Measurements from ENCODE around the gene RPS3.

Gene RPS3

DNA sequence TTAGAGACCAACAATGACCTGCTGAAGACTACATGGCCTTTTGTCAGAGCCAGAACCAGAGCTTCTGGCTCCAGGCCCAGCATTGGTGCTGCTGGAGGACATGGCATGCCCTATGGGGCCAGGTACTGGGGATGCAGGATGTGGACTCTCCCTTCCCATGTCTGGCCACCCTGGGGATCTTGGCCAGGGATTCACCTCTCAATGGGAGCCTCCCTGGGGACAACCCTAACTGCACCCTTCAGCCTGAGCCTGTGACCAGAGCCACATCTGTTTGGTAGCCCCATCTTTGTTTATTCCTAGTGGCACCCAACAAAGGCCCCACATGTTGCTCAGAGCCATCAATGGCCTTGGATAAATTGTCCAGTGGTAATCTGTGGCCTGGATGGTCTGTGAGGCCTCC is 27.9 kb downstream of the RPS3 start:
- TF ChIP-seq, protein P1, sequence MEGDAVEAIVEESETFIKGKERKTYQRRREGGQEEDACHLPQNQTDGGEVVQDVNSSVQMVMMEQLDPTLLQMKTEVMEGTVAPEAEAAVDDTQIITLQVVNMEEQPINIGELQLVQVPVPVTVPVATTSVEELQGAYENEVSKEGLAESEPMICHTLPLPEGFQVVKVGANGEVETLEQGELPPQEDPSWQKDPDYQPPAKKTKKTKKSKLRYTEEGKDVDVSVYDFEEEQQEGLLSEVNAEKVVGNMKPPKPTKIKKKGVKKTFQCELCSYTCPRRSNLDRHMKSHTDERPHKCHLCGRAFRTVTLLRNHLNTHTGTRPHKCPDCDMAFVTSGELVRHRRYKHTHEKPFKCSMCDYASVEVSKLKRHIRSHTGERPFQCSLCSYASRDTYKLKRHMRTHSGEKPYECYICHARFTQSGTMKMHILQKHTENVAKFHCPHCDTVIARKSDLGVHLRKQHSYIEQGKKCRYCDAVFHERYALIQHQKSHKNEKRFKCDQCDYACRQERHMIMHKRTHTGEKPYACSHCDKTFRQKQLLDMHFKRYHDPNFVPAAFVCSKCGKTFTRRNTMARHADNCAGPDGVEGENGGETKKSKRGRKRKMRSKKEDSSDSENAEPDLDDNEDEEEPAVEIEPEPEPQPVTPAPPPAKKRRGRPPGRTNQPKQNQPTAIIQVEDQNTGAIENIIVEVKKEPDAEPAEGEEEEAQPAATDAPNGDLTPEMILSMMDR (conservative IDR thresholded peaks at IDR 0.05; ENCODE audit: low read depth, low read length) = no peak
- H3K4me3 ChIP-seq (ENCODE audit: low read depth, low read length) = no peak overlapping the region
- no peak for DNase-seq (ENCODE audit: low read depth)

DNA sequence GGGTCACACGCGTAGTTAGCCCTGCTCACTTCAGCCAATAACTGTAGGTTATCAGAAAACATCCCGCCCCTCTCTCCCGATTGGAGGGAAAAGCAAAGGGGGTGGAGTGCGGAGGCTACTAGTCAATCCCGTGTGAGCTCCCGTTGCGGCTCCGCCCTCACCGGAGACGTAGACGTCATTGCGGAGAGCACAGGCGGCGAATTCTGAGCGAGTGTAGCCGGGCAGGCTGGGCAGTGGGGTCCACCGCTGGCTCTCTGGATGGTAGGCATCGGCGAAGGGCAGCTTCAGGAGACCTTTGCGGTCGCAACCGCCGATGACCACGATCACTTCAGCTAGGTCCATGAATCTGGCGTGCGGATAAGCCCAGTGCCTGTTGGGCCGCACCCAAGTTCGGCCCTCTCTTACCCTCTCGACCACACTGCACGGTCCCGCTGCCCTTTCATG is 29.0 kb downstream of the RPS3 start:
- peak; percentile 96 for DNase-seq (ENCODE audit: low read depth)
- H3K4me3 ChIP-seq (ENCODE audit: low read depth, low read length) = peak overlapping the region; percentile 63
- TF ChIP-seq, protein P1 (conservative IDR thresholded peaks at IDR 0.05; ENCODE audit: low read depth, low read length) = no peak

DNA sequence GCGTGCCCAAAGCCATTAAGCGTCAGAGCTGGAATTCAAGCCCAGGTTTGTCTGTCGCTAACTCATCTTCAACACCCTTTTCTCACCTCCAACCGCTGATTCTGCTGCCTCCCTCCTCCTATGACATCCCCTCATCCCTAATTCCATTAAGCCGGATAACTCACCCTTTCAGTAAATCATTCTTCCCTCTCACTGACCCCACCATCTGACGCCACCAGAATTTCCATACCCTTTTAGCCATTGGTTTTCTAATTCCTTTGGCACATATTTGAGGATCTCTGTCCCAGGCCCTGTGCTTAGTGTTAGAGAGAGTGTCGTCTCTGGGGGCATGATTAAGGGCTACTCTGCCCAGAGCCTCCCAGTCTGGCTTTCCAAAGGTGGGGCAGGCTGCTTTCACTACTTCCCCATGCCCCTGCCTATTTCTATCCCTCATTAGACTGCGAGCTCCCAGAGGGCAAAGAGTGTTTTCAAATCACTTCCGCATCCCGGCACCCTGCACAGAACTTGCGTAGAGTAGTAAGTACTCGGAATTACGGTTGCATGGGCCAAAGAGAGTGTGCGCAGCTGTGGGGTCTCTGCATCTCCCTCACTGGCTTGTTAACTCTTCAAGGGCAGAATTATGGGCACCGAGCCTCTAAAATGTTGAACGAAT is 29.8 kb downstream of the RPS3 start:
- no peak for DNase-seq (ENCODE audit: low read depth)
- no peak overlapping the region for H3K4me3 ChIP-seq (ENCODE audit: low read depth, low read length)
- TF ChIP-seq, protein P1 (conservative IDR thresholded peaks at IDR 0.05; ENCODE audit: low read depth, low read length) = no peak

DNA sequence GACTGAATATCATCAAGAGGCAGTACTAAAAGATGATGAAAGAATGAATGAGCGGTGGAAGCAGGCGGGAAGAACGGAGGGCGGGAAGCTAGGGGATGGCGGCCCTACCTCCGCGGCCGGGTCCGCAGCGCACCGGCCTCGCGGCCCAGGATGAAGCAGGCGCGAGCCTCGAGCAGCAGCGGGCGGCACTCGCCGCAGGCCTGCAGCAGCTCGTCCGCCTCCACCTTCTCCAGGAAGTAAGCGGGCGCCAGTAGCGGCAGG is 30.3 kb downstream of the RPS3 start:
- TF ChIP-seq, protein P1 (conservative IDR thresholded peaks at IDR 0.05; ENCODE audit: low read depth, low read length) = no peak
- H3K4me3 ChIP-seq (ENCODE audit: low read depth, low read length) = no peak overlapping the region
- DNase-seq (ENCODE audit: low read depth) = no peak

DNA sequence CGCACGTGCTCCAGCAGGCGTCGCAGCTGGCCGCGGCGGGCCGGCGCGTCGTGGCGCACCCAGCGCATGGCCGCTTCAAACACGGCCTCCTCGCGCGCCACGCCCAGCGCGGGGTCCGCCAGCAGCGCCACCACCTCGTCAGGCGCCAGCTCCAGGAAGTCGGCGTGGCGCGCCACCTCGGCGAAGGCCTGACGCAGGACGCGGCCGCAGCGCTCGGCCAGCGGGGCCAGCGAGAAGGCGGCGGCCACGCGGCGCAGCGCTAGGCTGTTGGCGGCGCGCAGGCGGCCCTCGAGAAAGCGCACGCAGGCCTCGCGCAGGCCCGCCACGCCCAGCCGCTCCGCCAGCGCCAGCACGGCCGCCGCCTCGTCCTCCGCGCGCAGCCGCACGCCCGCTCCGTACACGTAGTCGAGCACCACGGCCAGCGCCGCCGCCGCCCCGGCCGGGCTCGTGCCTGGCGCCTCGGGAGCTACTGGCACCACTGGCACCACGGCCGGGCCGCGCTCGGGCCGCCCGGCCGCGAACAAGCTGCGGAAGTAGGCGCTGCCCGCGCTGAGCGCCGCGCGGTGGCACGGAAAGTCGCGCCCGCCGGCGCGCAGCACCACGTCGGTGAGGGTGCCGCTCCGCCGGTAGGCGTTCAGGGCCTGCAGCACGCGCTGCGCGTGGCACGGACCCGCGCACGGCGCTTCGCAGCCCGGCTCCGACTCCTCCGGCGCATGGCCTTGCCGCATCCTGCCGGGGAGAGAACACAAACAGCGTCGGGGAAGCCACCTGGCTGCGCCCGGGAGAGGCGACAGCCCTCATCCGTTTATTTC is 30.8 kb downstream of the RPS3 start:
- TF ChIP-seq, protein P1 (conservative IDR thresholded peaks at IDR 0.05; ENCODE audit: low read depth, low read length) = no peak

DNA sequence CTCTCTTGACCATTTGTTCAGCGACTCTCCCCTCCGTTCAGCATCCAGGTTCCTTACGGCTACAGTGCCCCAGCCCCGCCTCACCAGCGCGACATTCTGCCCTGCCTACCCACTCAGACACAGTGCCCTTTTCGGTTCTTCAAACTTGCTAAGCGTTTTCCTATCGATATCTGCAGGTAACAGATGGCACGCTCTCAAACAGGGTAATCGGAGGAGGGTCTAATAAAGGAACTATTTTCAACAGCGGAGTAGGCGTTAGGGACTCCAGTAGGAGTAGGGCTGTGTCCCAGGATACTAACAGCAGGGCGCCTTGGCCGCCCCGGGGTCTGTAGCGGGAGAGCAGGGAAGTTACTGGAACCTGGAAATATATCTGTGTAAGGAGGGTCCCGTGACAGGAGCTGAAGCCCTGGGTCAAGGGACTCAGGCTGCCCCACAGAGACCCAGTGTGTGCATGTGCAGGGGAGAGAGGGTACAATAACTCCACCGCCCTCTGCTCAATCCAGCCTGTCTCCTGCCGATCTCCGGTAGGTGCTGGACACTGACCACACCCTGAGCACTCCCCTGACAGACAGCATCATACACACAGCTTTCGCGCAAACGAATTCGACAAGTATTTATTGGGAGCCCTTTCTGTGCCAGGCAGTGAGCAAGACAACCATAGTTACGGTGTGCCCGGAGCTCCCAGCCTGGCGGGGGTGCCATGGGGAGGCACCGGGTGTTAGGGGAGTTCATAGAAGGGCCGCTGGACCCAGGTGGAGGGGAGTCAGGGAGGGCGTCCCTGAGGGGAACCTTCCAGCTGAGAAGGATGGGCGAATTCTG is 31.6 kb downstream of the RPS3 start:
- TF ChIP-seq, protein P1 (conservative IDR thresholded peaks at IDR 0.05; ENCODE audit: low read depth, low read length) = no peak
- H3K4me3 ChIP-seq (ENCODE audit: low read depth, low read length) = peak overlapping the region; percentile 41
- no peak for DNase-seq (ENCODE audit: low read depth)

More for the DNA sequence above, 30.8 kb downstream of the RPS3 start:
- DNase-seq (ENCODE audit: low read depth) = peak; percentile 70
- H3K4me3 ChIP-seq (ENCODE audit: low read depth, low read length) = peak overlapping the region; percentile 41

Data from choroid plexus epithelial cell (primary cell).